B cell (primary cell): Measurements from ENCODE around the gene NPAS1.

Experiments used
- CTCF ChIP-seq: fragments of 200-600 bp; IDR thresholded peaks from one replicate; pipeline ENCODE4 v1.8.0; 2022; ENCODE audit warnings: antibody characterized with exemption, mild to moderate bottlenecking
- EZH2 ChIP-seq: IDR thresholded peaks from 2 replicates; pipeline ENCODE4 v1.6.1; 2012; ENCODE audit warnings: borderline replicate concordance, low read depth, mild to moderate bottlenecking, moderate library complexity, low read length; ENCODE audit not compliant: insufficient read depth, poor library complexity, severe bottlenecking

GRCh38 chr19:47069795-47070194, 50.2 kb downstream of the NPAS1 start:
- TF ChIP-seq EZH2 = no peak
- TF ChIP-seq CTCF = no peak
